MCF 10A (cell line): ENCODE data around the gene SDK1. TPM values are rescaled to one million over a fixed set of nuclear protein-coding genes. Genes with fewer than 3 reads are reported as not detected.

Experiments used
- BruUV-seq: library from RNA; stranded (reverse); fragments of 400-500 nt; replicated peaks from 2 replicates; lab custom pipeline; 2021; lab: Mats Ljungman, UMichigan
- CTCF ChIA-PET: fragments of 300-600 bp; sonication (Branson Sonifier 250); formaldehyde crosslinking; extraction: SDS; loops from one replicate; lab custom pipeline; 2021; ENCODE audit warnings: antibody characterized with exemption, inconsistent platforms; lab: Yijun Ruan, JAX
- POLR2A ChIA-PET: fragments of 300-600, 350-650 bp; sonication (Branson Sonifier 250); formaldehyde crosslinking; extraction: SDS; loops from one replicate; lab custom pipeline; 2020; ENCODE audit warnings: antibody characterized with exemption, inconsistent platforms; lab: Yijun Ruan, JAX
- DNase-seq: peaks from one replicate; pipeline ENCODE4 v3.0.0-alpha.2; 2018; ENCODE audit not compliant: unreplicated experiment
- H3K27ac Mint-ChIP-seq: one replicate; pipeline ENCODE4 v1.8.0; 2022; ENCODE audit warnings: mild to moderate bottlenecking, low read depth, mixed read lengths; ENCODE audit not compliant: unreplicated experiment
- H3K27me3 Mint-ChIP-seq: one replicate; pipeline ENCODE4 v1.8.0; 2022; ENCODE audit warnings: mixed read lengths; ENCODE audit not compliant: insufficient read depth, unreplicated experiment
- H3K36me3 Mint-ChIP-seq: one replicate; pipeline ENCODE4 v1.8.0; 2022; ENCODE audit warnings: mild to moderate bottlenecking, moderate library complexity, mixed read lengths; ENCODE audit not compliant: insufficient read depth, unreplicated experiment
- H3K4me1 Mint-ChIP-seq: one replicate; pipeline ENCODE4 v1.8.0; 2022; ENCODE audit warnings: mixed read lengths; ENCODE audit not compliant: insufficient read depth, unreplicated experiment
- H3K4me3 Mint-ChIP-seq: one replicate; pipeline ENCODE4 v1.8.0; 2022; ENCODE audit warnings: mild to moderate bottlenecking, moderate library complexity, mixed read lengths; ENCODE audit not compliant: unreplicated experiment
- H3K9me3 Mint-ChIP-seq: one replicate; pipeline ENCODE4 v1.8.0; 2022; ENCODE audit warnings: mixed read lengths; ENCODE audit not compliant: unreplicated experiment
- intact Hi-C: fragments of 100-400 bp; cut with micrococcal nuclease; formaldehyde crosslinking; loops from 2 replicates; pipeline ENCODE4 v1.14.1; 2022
- total RNA-seq: library from RNA; stranded (reverse); gene quantifications from 2 replicates; pipeline ENCODE4 v1.2.3, GENCODE V29; 2022
- TF ChIP-seq, protein P1 (sequence below): fragments of 200-600 bp; IDR thresholded peaks from one replicate; pipeline ENCODE4 v1.8.0; 2022; ENCODE audit warnings: antibody characterized with exemption, mild to moderate bottlenecking; ENCODE audit not compliant: unreplicated experiment

Gene SDK1
- total RNA-seq, 1 experiment from 2014 or later: 3.3 TPM

GRCh38 chr7:4119848-4120247 is 818.8 kb downstream of the SDK1 start:
- TF ChIP-seq, protein P1, sequence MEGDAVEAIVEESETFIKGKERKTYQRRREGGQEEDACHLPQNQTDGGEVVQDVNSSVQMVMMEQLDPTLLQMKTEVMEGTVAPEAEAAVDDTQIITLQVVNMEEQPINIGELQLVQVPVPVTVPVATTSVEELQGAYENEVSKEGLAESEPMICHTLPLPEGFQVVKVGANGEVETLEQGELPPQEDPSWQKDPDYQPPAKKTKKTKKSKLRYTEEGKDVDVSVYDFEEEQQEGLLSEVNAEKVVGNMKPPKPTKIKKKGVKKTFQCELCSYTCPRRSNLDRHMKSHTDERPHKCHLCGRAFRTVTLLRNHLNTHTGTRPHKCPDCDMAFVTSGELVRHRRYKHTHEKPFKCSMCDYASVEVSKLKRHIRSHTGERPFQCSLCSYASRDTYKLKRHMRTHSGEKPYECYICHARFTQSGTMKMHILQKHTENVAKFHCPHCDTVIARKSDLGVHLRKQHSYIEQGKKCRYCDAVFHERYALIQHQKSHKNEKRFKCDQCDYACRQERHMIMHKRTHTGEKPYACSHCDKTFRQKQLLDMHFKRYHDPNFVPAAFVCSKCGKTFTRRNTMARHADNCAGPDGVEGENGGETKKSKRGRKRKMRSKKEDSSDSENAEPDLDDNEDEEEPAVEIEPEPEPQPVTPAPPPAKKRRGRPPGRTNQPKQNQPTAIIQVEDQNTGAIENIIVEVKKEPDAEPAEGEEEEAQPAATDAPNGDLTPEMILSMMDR: no peak
- Mint-ChIP-seq H3K27me3 (peaks cover 5% of the 10 kb centered on the region), H3K27ac (no peak overlapping the region), H3K4me1 (no peaks in the 10 kb centered on the region), H3K4me3 (no peak overlapping the region), H3K36me3 (no peaks in the 10 kb centered on the region), H3K9me3 (peaks cover 35% of the 10 kb centered on the region)
- ChIA-PET POLR2A (no interaction called here), CTCF (no interaction called here)
- no TSS peak for BruUV-seq
- no peak for DNase-seq
- intact Hi-C loops: no loop called here

DNA sequence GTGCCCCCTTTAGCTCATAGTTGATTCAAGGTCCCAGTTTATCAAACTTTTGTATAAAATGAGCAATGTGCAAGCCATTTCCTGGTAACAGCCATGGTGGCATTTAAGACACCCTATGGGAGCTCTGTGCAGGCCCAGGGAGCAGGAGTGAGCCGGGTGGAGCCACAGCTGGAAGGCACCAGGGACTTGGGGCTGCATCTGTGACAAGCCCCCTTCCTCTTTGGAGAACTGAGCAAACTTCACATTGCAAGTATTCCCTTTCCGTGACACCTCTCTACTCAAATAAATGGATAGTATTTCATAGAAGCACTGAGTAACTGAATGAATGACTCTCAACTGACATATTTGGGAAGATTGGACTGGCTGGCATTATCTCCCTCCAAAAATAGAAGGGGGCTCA is 822.3 kb downstream of the SDK1 start:
- DNase-seq: no peak
- no peak overlapping the region for H3K27ac Mint-ChIP-seq
- H3K4me3 Mint-ChIP-seq: no peak overlapping the region
- H3K4me1 Mint-ChIP-seq: no peaks in the 10 kb centered on the region
- intact Hi-C loops: no loop called here
- ChIA-PET POLR2A (interaction anchor here (0.6 kb wide), 1 partner anchor 1585 kb away, joined by 3 read pairs; no protein-coding TSS in a partner anchor), CTCF (no interaction called here)
- TF ChIP-seq, protein P1: no peak
- no peaks in the 10 kb centered on the region for H3K36me3 Mint-ChIP-seq
- H3K9me3 Mint-ChIP-seq: peaks cover 31% of the 10 kb centered on the region
- BruUV-seq: no TSS peak
- H3K27me3 Mint-ChIP-seq: peaks cover 14% of the 10 kb centered on the region

DNA sequence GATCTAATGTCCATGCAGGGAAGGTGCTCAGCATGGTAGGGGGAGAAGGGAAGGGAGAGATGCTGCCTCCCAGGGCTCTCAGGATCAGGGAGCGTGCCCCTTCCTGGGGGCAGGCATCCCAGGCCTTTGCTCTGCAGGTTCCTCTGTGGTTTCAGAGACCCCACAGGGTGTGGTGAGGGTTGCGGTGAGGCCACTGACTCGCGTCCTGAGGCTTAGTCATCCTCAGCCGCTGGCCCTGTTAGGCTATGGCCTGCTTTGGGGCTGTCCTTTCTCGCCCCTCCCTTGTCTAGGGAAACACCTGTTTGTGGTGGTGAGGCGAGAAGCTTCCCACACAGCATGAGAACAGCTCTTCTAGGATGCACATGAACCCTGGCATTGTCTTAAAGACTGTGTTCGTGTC is 822.8 kb downstream of the SDK1 start:
- peak; percentile 1 for DNase-seq
- POLR2A ChIA-PET: interaction anchor here (0.6 kb wide), 1 partner anchor 1585 kb away, joined by 3 read pairs; no protein-coding TSS in a partner anchor

DNA sequence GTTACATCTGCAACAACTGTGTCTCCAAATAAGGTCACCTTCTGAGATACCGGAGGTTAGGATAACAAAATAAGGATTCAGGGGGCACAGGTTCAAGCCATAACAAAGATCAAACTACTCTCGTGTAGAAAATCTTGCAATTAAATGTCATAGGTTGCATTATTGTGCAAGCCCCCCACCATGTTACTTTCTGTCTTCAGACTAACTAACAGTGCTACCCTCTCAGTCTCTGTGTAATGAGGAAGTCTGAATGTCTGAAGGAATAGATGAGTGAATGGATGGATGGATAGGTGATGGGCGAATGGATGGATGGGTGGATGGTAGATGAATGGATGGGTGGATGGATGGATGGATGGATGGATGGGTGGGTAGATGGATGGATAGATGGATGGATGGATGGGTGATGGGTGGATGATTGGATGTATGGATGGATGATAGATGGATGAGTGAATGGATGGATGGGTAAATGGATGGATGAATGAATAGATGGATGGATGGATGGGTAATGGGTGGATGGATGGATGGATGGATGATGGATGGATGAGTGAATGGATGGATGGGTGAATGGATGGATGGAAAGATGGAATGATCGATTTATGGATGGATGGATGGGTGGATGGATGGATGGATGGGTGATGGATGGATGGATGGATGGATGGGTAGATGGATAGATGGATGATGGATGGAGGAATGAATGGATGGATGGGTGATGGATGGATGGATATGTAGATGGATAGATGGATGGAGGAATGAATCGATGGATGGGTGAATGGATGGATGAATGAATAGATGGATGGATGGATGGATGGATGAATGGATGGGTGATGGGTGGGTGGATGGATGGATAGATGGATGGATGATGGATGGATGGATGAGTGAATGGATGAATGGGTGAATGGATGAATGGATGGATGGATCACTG is 823.8 kb downstream of the SDK1 start:
- POLR2A ChIA-PET: no interaction called here
- CTCF ChIA-PET: interaction anchor here (0.6 kb wide), 1 partner anchor 56 kb away, joined by 3 read pairs; no protein-coding TSS in a partner anchor
- Mint-ChIP-seq H3K4me1 (no peaks in the 10 kb centered on the region), H3K27ac (no peak overlapping the region), H3K27me3 (peaks cover 14% of the 10 kb centered on the region), H3K36me3 (no peaks in the 10 kb centered on the region), H3K9me3 (peaks cover 25% of the 10 kb centered on the region), H3K4me3 (no peak overlapping the region)
- intact Hi-C loops: no loop called here
- no TSS peak for BruUV-seq
- TF ChIP-seq, protein P1: no peak
- DNase-seq: no peak

More for the DNA sequence above, 822.8 kb downstream of the SDK1 start:
- peaks cover 31% of the 10 kb centered on the region for H3K9me3 Mint-ChIP-seq
- H3K36me3 Mint-ChIP-seq: no peaks in the 10 kb centered on the region
- H3K4me3 Mint-ChIP-seq: no peak overlapping the region
- no peak overlapping the region for H3K27ac Mint-ChIP-seq
- intact Hi-C loops: no loop called here
- BruUV-seq: no TSS peak
- H3K4me1 Mint-ChIP-seq: no peaks in the 10 kb centered on the region
- TF ChIP-seq, protein P1: no peak
- CTCF ChIA-PET: no interaction called here
- H3K27me3 Mint-ChIP-seq: peaks cover 14% of the 10 kb centered on the region
